ENCODE results near the gene ADAM11.

Gene ADAM11

GRCh38 chr17:44775838-44776621 lies 17.2 kb downstream of the ADAM11 start:
- no peak for DNase-seq

- no peak for DNase-seq
Measured at GRCh38 chr17:44776628-44777393, 18.0 kb downstream of the ADAM11 start.

DNA sequence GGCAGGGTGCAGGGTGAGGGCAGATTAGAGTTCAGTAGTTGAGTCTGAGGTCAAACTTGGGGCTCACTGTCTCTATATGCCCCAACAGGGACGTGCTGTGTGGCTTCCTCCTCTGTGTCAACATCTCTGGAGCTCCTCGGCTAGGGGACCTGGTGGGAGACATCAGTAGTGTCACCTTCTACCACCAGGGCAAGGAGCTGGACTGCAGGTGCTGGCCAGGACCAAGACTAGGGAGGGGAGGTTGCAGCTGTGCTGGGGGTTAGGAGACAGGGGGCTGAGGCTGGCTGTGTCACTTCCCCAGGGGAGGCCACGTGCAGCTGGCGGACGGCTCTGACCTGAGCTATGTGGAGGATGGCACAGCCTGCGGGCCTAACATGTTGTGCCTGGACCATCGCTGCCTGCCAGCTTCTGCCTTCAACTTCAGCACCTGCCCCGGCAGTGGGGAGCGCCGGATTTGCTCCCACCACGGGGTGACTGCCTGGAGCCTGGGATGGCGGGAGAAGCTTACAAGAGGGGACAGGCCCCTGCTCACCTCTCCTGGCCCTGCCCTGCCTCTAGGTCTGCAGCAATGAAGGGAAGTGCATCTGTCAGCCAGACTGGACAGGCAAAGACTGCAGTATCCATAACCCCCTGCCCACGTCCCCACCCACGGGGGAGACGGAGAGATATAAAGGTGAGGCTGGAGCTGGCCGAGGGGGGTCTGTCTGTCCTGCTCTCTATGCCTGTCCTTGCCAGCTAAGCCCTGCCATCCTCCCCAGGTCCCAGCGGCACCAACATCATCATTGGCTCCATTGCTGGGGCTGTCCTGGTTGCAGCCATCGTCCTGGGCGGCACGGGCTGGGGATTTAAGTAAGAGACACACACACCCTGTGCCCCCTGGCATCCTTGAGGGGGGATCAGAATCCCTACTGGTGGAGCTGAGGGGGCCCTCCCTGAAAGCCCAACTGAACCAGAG lies 18.9 kb downstream of the ADAM11 start:
- DNase-seq = no peak

GRCh38 chr17:44778656-44779210 lies 19.9 kb downstream of the ADAM11 start:
- DNase-seq = no peak

- DNase-seq = peak; percentile 83
Measured at GRCh38 chr17:44779211-44780025, 20.6 kb downstream of the ADAM11 start.

GRCh38 chr17:44780161-44780560 lies 21.4 kb downstream of the ADAM11 start:
- no peak for DNase-seq

- no peak for DNase-seq
Measured at GRCh38 chr17:44780845-44781480, 22.2 kb downstream of the ADAM11 start.

GRCh38 chr17:44781551-44782325 lies 22.9 kb downstream of the ADAM11 start:
- no peak for DNase-seq

DNA sequence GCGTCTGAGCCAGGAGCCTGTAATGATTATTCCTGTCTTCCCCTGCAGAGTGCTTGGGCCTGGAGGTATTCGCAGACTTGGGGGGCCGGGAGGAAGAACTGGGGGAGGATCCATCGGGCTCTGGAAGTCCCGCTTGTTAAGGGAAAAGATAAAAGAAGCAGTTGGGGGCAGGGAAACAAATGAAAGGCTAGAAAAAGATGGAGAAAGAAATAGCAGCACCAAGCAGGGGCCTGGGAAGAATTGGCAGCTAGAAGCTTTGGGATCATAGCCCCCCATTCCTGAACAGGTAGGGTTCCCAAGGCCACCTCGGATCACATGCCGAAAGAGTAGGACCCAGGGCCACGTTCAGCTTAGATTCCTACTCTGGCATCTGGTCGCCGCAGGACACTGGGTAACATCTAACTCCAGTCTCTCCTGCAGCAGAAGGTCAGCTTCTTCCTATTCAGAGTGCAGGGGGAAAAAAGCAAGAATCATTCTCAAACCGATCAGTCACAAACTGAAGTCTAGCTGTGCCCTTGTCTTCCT lies 23.6 kb downstream of the ADAM11 start:
- DNase-seq = no peak

DNA sequence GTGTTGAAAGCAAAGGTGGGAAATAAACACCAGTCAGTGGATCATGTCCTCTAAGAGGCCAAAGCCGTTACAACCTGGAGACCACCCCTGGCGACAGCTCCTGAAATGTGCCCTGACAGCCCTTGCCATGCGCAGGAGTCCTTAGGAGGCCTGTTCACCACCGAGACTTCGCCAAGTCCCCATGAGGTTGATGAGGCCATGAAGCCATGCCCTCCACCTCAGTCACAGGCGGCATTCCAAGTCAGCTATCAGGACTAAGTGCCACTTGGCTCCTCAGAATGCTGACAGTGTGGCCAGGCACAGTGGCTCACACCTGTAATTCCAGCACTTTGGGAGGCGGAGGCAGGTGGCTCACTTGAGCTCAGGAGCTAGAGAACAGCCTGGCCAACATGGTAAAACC lies 27.1 kb downstream of the ADAM11 start:
- no peak for DNase-seq

GRCh38 chr17:44786551-44787081 lies 27.8 kb downstream of the ADAM11 start:
- DNase-seq = no peak

GRCh38 chr17:44787271-44787940 lies 28.6 kb downstream of the ADAM11 start:
- no peak for DNase-seq

DNA sequence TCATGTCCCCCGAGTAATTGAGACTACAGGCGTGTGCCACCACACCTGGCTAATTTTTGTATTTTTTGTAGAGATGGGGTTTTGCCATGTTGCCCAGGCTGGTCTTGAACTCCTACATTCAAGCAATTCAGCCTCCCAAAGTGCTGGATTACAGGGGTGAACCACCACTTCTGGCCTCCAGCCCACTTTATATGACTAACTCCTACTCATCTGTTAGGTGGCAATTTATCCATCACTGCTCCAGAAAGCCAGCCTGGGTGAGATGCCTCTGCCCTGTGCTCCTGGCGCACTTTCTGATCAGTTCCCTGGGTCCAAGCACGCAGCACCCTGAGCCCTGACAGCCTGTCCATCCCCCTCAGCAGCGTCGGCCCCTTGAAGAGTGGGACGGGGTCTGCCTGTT lies 29.4 kb downstream of the ADAM11 start:
- DNase-seq = no peak

DNA sequence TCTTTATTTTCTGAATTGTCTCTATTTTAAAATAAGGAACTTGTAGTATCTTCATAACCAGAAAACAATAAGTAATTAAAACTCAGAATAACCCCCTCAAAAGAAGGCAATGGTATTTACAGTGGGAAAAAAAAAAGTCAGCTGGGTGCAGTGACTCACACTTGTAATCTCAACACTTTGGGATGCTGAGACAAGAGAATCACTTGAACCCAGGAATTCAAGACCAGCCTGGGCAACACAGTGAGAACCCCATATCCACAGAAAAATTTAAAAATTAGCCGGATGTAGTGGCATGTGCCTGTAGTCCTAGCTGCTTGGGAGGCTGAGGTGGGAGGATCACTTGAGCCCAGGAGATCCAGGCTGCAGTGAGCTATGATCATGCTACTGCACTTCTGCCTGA lies 33.5 kb downstream of the ADAM11 start:
- no peak for DNase-seq

DNA sequence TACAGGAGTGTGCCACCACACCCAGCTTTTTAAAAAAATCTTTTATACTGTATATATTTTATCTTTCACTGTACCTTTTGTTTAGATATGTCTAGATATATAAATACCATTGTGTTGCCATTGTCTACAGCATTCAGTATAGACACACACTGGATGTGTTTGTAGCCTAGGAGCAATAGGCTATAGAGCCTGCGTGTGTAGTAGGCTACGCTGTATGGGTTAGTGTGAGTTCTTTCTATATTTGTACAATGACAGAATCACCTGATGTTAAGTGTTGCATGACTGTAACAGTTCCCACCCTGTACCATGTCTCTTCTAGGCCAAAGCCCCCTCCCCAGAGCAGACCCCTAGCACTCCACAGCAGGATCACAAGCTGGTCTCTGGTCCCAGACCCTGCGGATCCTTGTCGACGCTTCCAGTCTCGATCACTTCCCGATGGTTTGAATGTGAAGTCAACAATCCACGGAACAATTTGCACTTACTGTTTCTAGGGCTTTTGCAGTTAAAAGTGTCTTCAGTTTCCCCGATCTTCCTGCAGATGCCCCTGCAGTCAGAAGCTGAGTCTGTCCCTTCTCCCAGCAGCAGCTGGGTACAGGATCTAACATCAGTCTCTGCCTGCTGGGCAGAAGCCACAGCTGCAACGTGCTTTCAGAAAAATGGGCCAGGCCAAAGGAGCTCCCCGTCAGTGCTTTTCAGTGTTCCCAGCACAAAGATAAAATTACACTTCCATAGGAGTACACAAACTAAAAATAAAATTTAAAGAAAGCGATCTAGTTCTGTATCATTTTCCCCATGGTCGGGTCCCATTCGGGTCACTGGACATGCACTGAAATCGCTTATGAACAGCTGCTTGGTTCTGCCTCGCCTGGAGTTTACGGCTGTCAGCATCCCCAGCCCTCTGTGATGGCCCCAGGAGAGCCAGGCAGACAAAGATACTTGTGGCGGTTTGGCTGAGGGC lies 35.4 kb downstream of the ADAM11 start:
- no peak for DNase-seq

DNA sequence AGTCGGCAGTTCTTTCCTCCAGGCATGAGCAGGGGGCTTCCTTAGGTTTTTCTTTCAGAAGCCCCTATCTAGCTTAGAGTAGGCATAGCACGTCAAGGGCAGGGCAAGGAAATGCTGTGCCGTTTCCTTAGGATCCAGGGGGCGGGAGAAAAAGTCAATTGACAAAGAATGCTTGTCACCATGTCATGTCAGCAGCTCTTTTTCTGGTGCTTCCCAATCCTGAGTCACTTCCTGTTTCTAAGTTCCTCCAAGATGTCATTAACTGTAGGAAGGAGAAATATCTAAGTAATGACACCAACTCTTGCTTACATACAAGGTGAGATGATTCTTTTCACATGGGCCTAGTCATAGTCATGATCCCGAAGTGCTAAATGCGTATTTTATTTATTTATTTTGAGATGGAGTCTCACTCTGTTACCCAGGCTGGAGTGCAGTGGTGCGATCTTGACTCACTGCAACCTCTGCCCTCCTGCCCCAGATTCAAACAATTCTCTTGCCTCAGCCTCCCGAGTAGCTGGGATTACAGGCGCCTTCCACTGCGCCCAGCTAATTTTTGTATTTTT lies 36.1 kb downstream of the ADAM11 start:
- no peak for DNase-seq

DNA sequence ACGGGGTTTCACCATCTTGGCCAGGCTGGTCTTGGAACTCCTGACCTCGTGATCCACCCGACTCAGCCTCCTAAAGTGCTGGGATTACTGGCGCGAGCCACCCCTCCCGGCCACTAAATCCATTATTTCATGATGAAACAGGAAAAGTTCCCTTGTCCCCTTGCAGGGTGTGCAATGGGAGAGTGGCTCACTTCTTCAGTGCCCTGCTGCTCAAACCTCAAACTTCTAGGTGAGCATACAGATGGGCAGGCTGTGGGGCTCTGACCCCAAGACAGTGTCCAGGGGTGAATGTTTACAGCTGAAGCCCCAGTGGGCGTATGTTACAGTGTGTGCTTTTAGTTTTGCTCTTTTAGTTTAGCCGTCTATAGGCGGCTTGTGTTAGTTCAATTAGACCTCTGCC lies 36.6 kb downstream of the ADAM11 start:
- DNase-seq = no peak

- no peak for DNase-seq
Measured at GRCh38 chr17:44795928-44796327, 37.1 kb downstream of the ADAM11 start.
